ENCODE measurements around the gene KCNK3.

KCNK3 gene

GRCh38 chr2:26685341-26685740, 7.2 kb upstream of the KCNK3 start:
- no peak for DNase-seq (ENCODE audit: low spot score)
- in situ Hi-C loops (cut with MboI; ENCODE audit: low sequenced_read_pairs, unreplicated experiment): no loop called here
- no peak for TF ChIP-seq CTCF (IDR thresholded peaks at IDR 0.05; ENCODE audit: borderline replicate concordance, control extremely low read depth, extremely low read depth, insufficient read depth, missing control alignments)

GRCh38 chr2:26685989-26686839, 6.3 kb upstream of the KCNK3 start:
- in situ Hi-C loops (cut with MboI; ENCODE audit: low sequenced_read_pairs, unreplicated experiment): no loop called here
- TF ChIP-seq CTCF (IDR thresholded peaks at IDR 0.05; ENCODE audit: borderline replicate concordance, control extremely low read depth, extremely low read depth, insufficient read depth, missing control alignments): no peak
- DNase-seq (ENCODE audit: low spot score): no peak

GRCh38 chr2:26687328-26687727, 5.2 kb upstream of the KCNK3 start:
- no peak for TF ChIP-seq CTCF (IDR thresholded peaks at IDR 0.05; ENCODE audit: borderline replicate concordance, control extremely low read depth, extremely low read depth, insufficient read depth, missing control alignments)
- DNase-seq (ENCODE audit: low spot score): no peak
- in situ Hi-C loops (cut with MboI; ENCODE audit: low sequenced_read_pairs, unreplicated experiment): no loop called here

GRCh38 chr2:26687801-26688200, 4.7 kb upstream of the KCNK3 start:
- no peak for DNase-seq (ENCODE audit: low spot score)
- TF ChIP-seq CTCF (IDR thresholded peaks at IDR 0.05; ENCODE audit: borderline replicate concordance, control extremely low read depth, extremely low read depth, insufficient read depth, missing control alignments): no peak
- in situ Hi-C loops (cut with MboI; ENCODE audit: low sequenced_read_pairs, unreplicated experiment): no loop called here

- in situ Hi-C loops (cut with MboI; ENCODE audit: low sequenced_read_pairs, unreplicated experiment): no loop called here
- DNase-seq (ENCODE audit: low spot score): no peak
- no peak for TF ChIP-seq CTCF (IDR thresholded peaks at IDR 0.05; ENCODE audit: borderline replicate concordance, control extremely low read depth, extremely low read depth, insufficient read depth, missing control alignments)
Measured at GRCh38 chr2:26691161-26691560, 1.4 kb upstream of the KCNK3 start.

GRCh38 chr2:26691881-26692278, 642 bp upstream of the KCNK3 start:
- no peak for TF ChIP-seq CTCF (IDR thresholded peaks at IDR 0.05; ENCODE audit: borderline replicate concordance, control extremely low read depth, extremely low read depth, insufficient read depth, missing control alignments)
- no peak for DNase-seq (ENCODE audit: low spot score)
- in situ Hi-C loops (cut with MboI; ENCODE audit: low sequenced_read_pairs, unreplicated experiment): no loop called here
